T-helper 1 cell (primary cell): Measurements from ENCODE around the gene KRTAP10-1.
A peak's percentile ranks its signal among the peaks of the same experiment; 100 is the strongest.

Experiments used
- DNase-seq, 5 donors: peaks; one replicate each; pipeline ENCODE4 v3.0.0-alpha.2; 2012 to 2020

Gene KRTAP10-1

GRCh38 chr21:44527156-44527982, 12.6 kb downstream of the KRTAP10-1 start:
- DNase-seq: no peak

GRCh38 chr21:44526096-44526997, 13.6 kb downstream of the KRTAP10-1 start:
- no peak for DNase-seq

GRCh38 chr21:44525391-44526095, 14.5 kb downstream of the KRTAP10-1 start:
- no peak for DNase-seq

- DNase-seq: no peak
Observed at GRCh38 chr21:44524414-44525371, 15.3 kb downstream of the KRTAP10-1 start.

- no peak for DNase-seq
Observed at GRCh38 chr21:44523567-44524413, 16.2 kb downstream of the KRTAP10-1 start.

- no peak for DNase-seq
Observed at GRCh38 chr21:44522753-44523204, 17.2 kb downstream of the KRTAP10-1 start.

- peak in 1 of 5 donors; percentile 7 for DNase-seq
Observed at GRCh38 chr21:44521928-44522752, 17.9 kb downstream of the KRTAP10-1 start.

GRCh38 chr21:44521301-44521927, 18.6 kb downstream of the KRTAP10-1 start:
- peak in 1 of 5 donors; percentile 8 for DNase-seq

GRCh38 chr21:44520326-44521300, 19.4 kb downstream of the KRTAP10-1 start:
- DNase-seq: no peak

- DNase-seq: no peak
Observed at GRCh38 chr21:44519346-44520325, 20.4 kb downstream of the KRTAP10-1 start.

- DNase-seq: no peak
Observed at GRCh38 chr21:44518686-44519085, 21.3 kb downstream of the KRTAP10-1 start.

- DNase-seq: no peak
Observed at GRCh38 chr21:44517175-44517899, 22.7 kb downstream of the KRTAP10-1 start.

- no peak for DNase-seq
Observed at GRCh38 chr21:44516828-44517174, 23.2 kb downstream of the KRTAP10-1 start.

- DNase-seq: no peak
Observed at GRCh38 chr21:44516342-44516741, 23.7 kb downstream of the KRTAP10-1 start.

GRCh38 chr21:44515359-44516165, 24.4 kb downstream of the KRTAP10-1 start:
- no peak for DNase-seq
